ENCODE data around the gene CSRNP2. TPM values are rescaled to one million over a fixed set of nuclear protein-coding genes. Genes with fewer than 3 reads are reported as not detected.
A peak's percentile ranks its signal among the peaks of the same experiment; 100 is the strongest.

CSRNP2 gene
- total and polyA plus RNA-seq, 2 of the 13 experiments (the other 11 are each of a cell fraction or from before 2014, with no cell fraction given), result 4.8 to 7.3 TPM

DNA sequence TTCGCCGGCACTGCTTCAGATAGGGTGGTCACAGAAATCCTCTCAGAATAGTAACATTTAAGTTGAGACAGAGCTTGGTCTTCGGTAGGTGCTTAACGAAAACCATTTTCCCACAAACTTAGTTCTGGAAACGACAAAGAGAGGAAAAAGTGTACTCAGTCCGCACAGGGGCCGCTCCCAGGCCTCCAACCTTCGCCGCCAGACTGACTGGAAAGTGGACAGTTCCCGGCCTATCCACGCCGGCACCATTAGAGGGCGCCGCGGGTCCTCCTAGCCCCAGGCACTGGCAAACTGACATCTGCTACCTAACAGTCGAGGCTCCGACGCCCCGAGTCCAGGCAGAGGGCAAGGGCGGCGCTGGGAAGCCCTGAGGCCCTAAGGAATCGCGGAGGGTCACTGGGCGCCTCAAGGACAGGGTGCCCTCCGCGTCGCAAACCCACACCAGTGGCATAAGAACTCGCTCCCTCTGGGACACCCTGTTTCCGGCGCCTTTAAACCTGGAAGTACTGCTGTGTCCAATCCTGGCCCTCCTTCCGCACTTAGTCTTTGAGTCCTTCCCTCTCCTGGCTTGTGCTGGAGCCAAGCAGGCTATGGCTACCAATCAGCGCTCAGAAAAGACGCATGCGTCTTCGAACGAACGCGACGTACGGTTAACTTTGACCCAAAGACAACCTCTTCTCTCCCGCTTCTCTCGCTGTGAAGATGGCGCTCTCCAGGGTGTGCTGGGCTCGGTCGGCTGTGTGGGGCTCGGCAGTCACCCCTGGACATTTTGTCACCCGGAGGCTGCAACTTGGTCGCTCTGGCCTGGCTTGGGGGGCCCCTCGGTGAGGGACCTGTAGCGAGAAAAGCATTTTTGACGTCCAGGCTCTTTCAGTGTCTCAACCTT is 35.5 kb downstream of the CSRNP2 start, which contains the start of gene LETMD1 (continued):
- peak; percentile 65 for TF ChIP-seq BORCS8-MEF2B (CRISPR knock-in tag; IDR thresholded peaks at IDR 0.05)
- TF ChIP-seq GFI1 (CRISPR knock-in tag; IDR thresholded peaks at IDR 0.05; ENCODE audit: borderline replicate concordance), result 0 out of 2 replicates have a peak, but pooled peaks have one; percentile 52
- peak; percentile 55 for TF ChIP-seq PHF5A (CRISPR knock-in tag; IDR thresholded peaks at IDR 0.05; ENCODE audit: low read depth, unreplicated experiment)
- TF ChIP-seq ZNF777 (CRISPR knock-in tag; IDR thresholded peaks at IDR 0.05), result peak; percentile 53; the same call in 1 of the 2 replicates
- TF ChIP-seq, protein P1, sequence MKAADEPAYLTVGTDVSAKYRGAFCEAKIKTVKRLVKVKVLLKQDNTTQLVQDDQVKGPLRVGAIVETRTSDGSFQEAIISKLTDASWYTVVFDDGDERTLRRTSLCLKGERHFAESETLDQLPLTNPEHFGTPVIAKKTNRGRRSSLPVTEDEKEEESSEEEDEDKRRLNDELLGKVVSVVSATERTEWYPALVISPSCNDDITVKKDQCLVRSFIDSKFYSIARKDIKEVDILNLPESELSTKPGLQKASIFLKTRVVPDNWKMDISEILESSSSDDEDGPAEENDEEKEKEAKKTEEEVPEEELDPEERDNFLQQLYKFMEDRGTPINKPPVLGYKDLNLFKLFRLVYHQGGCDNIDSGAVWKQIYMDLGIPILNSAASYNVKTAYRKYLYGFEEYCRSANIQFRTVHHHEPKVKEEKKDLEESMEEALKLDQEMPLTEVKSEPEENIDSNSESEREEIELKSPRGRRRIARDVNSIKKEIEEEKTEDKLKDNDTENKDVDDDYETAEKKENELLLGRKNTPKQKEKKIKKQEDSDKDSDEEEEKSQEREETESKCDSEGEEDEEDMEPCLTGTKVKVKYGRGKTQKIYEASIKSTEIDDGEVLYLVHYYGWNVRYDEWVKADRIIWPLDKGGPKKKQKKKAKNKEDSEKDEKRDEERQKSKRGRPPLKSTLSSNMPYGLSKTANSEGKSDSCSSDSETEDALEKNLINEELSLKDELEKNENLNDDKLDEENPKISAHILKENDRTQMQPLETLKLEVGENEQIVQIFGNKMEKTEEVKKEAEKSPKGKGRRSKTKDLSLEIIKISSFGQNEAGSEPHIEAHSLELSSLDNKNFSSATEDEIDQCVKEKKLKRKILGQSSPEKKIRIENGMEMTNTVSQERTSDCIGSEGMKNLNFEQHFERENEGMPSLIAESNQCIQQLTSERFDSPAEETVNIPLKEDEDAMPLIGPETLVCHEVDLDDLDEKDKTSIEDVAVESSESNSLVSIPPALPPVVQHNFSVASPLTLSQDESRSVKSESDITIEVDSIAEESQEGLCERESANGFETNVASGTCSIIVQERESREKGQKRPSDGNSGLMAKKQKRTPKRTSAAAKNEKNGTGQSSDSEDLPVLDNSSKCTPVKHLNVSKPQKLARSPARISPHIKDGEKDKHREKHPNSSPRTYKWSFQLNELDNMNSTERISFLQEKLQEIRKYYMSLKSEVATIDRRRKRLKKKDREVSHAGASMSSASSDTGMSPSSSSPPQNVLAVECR (CRISPR knock-in tag; IDR thresholded peaks at IDR 0.05; ENCODE audit: borderline replicate concordance), result peak; percentile 77
- TF ChIP-seq ZNF34 (CRISPR knock-in tag; IDR thresholded peaks at IDR 0.05; ENCODE audit: borderline replicate concordance), result no peak
- no peak for TF ChIP-seq MLLT10 (CRISPR knock-in tag; IDR thresholded peaks at IDR 0.05)
- TF ChIP-seq, protein P2, sequence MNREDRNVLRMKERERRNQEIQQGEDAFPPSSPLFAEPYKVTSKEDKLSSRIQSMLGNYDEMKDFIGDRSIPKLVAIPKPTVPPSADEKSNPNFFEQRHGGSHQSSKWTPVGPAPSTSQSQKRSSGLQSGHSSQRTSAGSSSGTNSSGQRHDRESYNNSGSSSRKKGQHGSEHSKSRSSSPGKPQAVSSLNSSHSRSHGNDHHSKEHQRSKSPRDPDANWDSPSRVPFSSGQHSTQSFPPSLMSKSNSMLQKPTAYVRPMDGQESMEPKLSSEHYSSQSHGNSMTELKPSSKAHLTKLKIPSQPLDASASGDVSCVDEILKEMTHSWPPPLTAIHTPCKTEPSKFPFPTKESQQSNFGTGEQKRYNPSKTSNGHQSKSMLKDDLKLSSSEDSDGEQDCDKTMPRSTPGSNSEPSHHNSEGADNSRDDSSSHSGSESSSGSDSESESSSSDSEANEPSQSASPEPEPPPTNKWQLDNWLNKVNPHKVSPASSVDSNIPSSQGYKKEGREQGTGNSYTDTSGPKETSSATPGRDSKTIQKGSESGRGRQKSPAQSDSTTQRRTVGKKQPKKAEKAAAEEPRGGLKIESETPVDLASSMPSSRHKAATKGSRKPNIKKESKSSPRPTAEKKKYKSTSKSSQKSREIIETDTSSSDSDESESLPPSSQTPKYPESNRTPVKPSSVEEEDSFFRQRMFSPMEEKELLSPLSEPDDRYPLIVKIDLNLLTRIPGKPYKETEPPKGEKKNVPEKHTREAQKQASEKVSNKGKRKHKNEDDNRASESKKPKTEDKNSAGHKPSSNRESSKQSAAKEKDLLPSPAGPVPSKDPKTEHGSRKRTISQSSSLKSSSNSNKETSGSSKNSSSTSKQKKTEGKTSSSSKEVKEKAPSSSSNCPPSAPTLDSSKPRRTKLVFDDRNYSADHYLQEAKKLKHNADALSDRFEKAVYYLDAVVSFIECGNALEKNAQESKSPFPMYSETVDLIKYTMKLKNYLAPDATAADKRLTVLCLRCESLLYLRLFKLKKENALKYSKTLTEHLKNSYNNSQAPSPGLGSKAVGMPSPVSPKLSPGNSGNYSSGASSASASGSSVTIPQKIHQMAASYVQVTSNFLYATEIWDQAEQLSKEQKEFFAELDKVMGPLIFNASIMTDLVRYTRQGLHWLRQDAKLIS (CRISPR knock-in tag; IDR thresholded peaks at IDR 0.05), result 0 out of 2 replicates have a peak, but pooled peaks have one; percentile 41
- TF ChIP-seq ZNF101 (CRISPR knock-in tag; IDR thresholded peaks at IDR 0.05; ENCODE audit: borderline replicate concordance, low read depth), result no peak
- TF ChIP-seq PCBP2 (optimal IDR thresholded peaks at IDR 0.05; ENCODE audit: low read depth, low read length, poor library complexity, severe bottlenecking), result no peak
- TF ChIP-seq NCOA2 (CRISPR knock-in tag; IDR thresholded peaks at IDR 0.05), result 0 out of 2 replicates have a peak, but pooled peaks have one; percentile 35
- peak; percentile 83 for TF ChIP-seq KAT7 (CRISPR knock-in tag; IDR thresholded peaks at IDR 0.05; ENCODE audit: borderline replicate concordance)
- peak; percentile 73 for TF ChIP-seq ZNF501 (CRISPR knock-in tag; IDR thresholded peaks at IDR 0.05)
- TF ChIP-seq, protein P3, sequence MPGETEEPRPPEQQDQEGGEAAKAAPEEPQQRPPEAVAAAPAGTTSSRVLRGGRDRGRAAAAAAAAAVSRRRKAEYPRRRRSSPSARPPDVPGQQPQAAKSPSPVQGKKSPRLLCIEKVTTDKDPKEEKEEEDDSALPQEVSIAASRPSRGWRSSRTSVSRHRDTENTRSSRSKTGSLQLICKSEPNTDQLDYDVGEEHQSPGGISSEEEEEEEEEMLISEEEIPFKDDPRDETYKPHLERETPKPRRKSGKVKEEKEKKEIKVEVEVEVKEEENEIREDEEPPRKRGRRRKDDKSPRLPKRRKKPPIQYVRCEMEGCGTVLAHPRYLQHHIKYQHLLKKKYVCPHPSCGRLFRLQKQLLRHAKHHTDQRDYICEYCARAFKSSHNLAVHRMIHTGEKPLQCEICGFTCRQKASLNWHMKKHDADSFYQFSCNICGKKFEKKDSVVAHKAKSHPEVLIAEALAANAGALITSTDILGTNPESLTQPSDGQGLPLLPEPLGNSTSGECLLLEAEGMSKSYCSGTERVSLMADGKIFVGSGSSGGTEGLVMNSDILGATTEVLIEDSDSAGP (CRISPR knock-in tag; IDR thresholded peaks at IDR 0.05; ENCODE audit: borderline replicate concordance), result peak; percentile 98
- TF ChIP-seq ZNF839 (CRISPR knock-in tag; IDR thresholded peaks at IDR 0.05; ENCODE audit: borderline replicate concordance), result 0 out of 2 replicates have a peak, but pooled peaks have one; percentile 83
- TF ChIP-seq YEATS4 (CRISPR knock-in tag; IDR thresholded peaks at IDR 0.05; ENCODE audit: borderline replicate concordance), result peak; percentile 87
- TF ChIP-seq GATAD2A (CRISPR knock-in tag; IDR thresholded peaks at IDR 0.05), result 0 out of 2 replicates have a peak, but pooled peaks have one; percentile 51
- TF ChIP-seq ZNF121 (CRISPR knock-in tag; IDR thresholded peaks at IDR 0.05), result no peak
- TF ChIP-seq ZBTB38 (CRISPR knock-in tag; IDR thresholded peaks at IDR 0.05), result peak; percentile 21; the same call in 1 of the 2 replicates

Measured in HepG2 (cell line).